Keratinocyte (primary cell): ENCODE measurements around the gene MN1.

Source experiments
- EZH2 ChIP-seq: IDR thresholded peaks from one replicate; pipeline ENCODE4 v1.6.1; 2012; ENCODE audit warnings: inconsistent platforms, mild to moderate bottlenecking, low read length, moderate library complexity
- TF ChIP-seq, protein P1 (sequence below), 3 experiments: IDR thresholded peaks in 1 of 3; conservative IDR thresholded peaks in 1 of 3; optimal IDR thresholded peaks in 1 of 3; 2 replicates in 2 of 3; 3 replicates in 1 of 3; pipeline versions ENCODE3 to v1.5.1; 2011; ENCODE audit warnings: low read length in 3 of 3, mild to moderate bottlenecking in 3 of 3, moderate library complexity in 2 of 3, control low read depth in 1 of 3, inconsistent platforms in 1 of 3; ENCODE audit not compliant: insufficient read depth in 2 of 3; ENCODE audit errors: extremely low read depth in 1 of 3

DNA sequence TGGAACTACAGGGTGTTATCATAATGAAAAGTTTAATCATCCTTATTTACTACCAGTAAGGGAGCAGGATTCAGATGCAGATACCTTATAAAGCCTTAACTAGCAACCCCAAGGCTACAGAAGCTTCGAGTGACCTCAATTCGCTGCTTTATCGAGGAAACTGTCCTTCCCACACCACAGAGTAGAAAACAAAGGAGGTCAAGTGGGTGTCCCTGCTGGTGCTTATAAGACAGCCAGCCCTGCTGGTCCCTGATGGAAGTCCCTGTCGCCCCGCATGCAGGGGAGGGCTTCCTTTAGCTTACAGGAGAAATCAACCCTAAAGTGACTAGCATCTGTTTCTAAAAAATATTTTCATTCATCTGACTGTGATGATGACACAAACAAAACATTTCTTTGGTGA, 7.3 kb downstream of the MN1 start:
- TF ChIP-seq, protein P1, sequence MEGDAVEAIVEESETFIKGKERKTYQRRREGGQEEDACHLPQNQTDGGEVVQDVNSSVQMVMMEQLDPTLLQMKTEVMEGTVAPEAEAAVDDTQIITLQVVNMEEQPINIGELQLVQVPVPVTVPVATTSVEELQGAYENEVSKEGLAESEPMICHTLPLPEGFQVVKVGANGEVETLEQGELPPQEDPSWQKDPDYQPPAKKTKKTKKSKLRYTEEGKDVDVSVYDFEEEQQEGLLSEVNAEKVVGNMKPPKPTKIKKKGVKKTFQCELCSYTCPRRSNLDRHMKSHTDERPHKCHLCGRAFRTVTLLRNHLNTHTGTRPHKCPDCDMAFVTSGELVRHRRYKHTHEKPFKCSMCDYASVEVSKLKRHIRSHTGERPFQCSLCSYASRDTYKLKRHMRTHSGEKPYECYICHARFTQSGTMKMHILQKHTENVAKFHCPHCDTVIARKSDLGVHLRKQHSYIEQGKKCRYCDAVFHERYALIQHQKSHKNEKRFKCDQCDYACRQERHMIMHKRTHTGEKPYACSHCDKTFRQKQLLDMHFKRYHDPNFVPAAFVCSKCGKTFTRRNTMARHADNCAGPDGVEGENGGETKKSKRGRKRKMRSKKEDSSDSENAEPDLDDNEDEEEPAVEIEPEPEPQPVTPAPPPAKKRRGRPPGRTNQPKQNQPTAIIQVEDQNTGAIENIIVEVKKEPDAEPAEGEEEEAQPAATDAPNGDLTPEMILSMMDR (optimal IDR thresholded peaks at IDR 0.05 in 1 of 3, IDR thresholded peaks at IDR 0.05 in 1 of 3, conservative IDR thresholded peaks at IDR 0.05 in 1 of 3; ENCODE audit: extremely low read depth in 1 of 3, insufficient read depth in 2 of 3, low read length in 3 of 3): no peak
- no peak for TF ChIP-seq EZH2
